Hematopoietic multipotent progenitor cell treated with erythropoietin and hydrocortisone succinate and interleukin-3 and kit ligand, for 8 days (in vitro differentiated cells): ENCODE measurements around the gene PHF21A.
A peak's percentile ranks its signal among the peaks of the same experiment; 100 is the strongest.
"Not testable (repeated sequence)": the region's sequence is repeated elsewhere in the genome, so short reads cannot be mapped to it uniquely, and the experiment has no call there.

Experiments
- DNase-seq: peaks from one replicate; pipeline ENCODE4 v3.0.0-alpha.2; 2015

PHF21A gene

DNA sequence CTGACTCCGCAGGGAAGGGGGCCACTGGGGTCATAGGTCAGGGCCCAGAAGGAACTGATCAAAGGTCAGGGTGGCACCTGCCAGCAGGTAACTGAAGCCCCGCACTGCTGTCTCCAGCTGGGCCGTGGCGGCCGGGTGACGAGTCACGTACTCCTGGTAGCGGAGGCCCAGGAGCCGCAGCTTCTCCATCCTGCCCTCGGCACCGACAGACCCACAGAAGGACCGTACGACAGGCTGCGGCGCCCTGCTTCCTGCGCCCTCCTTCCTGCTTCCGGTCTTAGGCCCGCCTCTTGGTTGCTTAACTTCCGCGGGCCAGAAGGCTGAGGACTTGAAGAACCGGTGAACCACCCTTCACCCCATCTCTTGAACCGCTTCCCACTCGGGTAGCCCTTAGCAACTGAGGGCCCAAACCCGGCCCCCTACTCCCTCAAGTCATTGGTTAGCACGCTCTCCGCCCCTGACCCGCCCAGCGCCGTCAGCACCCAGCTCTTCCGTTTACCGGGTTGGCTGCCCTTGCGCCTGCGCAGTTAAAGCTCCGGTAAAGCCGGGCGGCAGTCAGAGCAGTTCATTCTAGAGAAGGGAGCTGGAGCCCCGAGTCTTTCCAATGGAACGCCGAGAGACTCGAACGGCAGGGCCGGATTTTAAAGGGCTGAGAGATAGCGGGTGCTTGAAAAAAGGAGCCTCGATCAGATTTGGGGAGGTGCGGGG, 203.5 kb downstream of the PHF21A start, which contains the start of gene PEX16:
Gene PEX16, minus strand, starts transcription at position 255 of the 708 bp plus-strand sequence. Its CDS starts 66 bp downstream, at position 189.
- DNase-seq: peak; percentile 98

DNA sequence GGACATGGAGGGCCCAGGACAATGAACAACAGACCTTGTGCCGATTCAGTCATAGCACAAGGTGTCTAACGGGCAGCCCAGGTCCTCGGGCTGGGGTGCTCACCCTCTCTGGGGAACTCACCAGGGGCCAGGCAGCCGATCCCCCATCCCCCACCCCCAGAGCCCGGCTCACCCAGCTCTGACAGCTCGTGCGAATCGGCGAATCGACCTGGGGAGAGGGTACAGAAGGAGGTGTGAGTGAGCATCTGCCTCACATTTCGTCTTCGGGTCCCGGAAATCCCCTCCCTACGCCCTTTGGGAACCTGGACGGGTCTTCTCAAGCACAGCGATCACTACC, 204.0 kb downstream of the PHF21A start:
- DNase-seq: no peak

DNA sequence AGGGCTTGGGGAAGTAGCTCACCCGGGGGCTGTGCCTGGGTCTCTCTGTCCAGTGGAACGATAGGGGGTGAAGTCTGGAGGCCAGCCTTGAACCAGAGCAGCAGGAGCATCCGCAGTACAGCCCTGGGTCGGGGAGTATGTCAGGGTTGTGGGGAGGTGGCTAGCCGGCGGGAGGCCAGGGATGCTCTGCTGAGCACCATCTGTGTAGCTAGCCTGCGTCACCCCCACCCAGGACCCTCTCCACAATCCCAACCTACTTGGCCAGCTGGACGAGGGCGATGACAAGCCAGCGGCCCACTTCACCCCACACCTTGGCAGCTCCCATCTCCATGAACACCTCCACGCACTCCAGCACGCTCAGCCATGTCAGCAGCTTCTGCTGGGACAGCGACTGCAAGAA, 205.8 kb downstream of the PHF21A start:
- DNase-seq: no peak

DNA sequence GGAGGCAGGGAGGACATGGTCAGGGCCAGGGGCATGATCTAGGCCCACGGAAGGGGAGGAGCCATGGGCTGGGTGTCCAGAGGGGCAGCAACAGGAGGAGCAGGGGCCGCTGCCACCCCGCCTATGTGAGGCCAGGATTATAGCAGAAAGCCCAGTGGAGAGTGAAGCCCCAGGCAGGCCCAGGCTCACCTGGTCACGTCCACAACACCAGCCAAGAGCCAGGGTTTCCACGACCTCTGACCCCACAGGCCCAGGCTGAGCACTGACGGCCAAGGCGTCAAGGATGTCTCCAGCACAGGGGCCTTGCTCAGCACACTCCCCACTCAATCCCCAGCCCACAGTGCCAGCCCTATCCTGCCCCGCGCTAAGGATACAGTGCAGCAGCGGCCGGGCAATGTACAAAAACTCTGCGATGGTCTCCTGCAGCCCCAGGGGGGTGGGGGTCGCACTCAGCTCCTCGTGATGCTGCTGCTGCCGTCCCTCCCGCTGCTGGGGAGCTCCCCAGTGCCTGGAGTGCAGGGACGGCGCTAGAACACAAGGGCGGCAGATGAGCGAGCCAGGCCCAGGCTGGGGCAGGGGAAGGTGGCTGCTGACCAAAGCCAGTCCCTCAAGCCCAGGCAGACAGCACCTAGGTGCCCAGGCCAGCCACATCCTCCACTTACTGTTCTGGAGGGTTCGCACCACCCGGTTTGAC, 207.2 kb downstream of the PHF21A start:
- DNase-seq: no peak

DNA sequence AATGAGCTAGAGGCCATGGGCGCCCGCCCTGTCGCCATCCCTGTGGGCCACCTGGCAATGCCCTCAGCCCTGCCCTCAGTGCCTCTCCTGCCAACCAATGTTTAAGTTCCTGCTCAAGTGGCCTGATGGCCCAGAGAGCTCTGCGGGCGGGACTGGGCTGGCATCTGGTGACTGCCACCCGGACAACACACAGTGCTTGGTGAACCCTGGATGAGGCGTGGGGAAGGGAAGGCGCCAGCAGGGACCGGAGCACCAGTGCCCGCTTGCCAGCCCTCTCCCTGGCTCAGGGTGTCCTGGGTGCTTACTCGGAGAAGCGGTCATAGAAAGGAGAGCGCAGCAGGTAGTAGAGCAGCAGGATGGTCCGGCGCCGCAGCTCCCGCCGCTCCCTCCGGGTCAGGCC, 207.7 kb downstream of the PHF21A start:
- no peak for DNase-seq

DNA sequence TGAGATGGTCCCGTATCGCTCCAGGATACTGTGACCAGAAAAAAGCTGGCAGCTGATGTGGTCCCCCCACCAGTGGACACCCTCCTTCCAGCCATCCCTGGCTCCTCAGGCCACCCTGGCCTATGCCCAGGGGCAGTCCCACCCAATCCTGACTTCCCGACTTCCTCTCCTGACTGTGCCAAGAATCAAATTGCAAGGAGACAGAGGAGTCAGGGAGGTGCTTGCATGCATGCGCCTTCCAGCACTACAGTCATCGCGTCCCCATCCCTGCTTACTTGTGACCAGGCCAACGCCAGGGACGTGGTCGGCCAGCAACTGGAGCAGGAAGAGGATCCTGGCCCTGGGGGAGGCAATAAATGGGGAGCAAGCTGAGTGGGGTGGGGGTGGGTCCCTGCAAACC, 210.6 kb downstream of the PHF21A start:
- DNase-seq: no peak

DNA sequence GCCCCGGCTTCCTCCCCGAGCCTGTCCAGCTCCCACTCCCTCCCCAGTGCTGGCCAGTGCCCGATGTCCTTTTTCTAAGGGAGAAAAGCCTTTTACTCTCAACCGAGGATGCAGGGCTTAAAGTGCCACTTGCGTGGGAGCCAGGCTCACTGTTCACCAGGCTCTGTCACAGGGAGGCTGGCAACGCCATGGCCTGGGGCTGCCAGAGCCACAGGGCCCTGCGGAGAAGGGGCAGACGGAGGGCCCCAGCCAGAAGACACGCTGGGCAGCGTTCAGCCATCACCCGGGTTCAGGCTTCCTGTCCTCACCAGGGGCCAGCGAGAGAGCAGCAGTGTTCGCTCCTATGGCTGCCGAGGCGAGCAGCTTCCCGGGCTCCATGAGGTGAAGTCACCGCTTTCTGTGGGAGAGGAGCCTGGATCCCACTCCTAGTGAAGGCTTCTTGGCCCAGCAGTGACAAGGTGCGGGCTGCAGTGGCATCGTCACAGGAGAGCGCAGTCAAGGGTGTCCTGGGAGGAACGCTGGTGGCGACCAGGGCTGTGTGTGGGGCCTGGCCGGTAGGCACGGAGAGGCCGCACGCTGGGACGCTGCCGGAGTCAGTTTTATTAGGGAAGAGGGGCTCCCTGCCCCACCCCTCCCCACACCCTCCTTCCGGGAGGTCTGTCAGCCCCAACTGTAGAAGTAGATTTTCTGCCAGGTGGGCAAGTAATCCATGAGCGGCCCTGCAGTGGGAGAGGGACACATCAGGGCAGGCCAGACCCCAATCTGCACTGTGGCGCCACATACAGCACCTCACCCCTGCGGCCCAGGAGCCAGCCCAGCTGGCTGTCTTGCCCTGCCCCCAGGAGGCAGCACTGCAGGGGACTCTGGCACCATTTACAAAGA, 211.4 kb downstream of the PHF21A start:
- DNase-seq: no peak

DNA sequence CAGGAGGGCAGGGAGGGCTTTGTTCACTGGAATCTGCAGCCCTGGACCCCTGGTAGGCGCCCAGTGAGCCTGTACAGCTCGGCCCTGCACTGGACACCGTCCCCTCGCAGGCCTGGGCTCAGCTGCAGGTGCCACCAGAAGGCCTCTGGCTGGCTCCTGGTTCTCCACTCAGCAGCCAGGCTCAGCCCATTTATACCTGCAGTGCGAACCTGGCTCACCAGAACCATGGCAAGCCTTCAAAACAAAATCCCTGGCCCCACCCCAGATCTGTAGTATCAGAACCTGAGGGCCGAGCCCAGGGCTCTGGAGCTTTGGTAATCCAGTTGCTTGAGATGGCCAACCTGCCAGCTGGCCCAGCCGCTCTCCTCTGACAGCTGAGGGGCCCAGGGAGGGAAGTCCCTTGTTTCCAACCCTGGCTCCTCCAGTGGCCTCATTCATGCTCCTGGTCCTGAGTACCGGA, 213.3 kb downstream of the PHF21A start:
- no peak for DNase-seq

DNA sequence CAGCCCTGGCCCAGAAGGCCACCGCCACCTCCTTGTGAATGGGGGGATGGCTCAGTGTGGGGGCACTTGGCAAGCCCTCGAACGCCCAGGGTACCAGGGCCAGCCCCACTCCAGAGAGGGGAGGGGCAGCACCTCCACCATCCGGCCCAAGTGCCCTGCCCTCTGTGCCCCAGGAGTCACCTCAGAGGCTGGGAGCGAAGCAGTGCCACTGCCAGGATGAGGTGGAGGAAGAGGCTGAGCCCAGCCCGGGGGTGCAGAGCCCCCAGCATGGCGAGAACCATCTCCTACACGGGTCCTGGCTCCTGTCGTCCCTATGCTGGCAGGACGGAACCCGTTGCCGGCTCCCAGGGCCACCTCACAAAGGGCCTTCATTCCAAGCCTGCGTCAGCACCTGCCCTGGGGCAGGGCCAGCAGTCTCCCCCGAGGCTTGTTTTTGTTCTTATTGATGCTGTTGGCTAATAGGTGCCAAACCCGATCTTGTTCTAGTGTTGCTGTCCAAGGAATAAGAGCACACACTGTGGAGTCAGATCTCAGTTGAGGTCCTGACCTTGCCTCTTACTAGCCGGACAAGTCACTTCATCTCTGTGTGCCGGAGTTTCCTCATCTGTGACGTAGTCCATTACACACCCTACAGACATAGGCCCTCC, 214.2 kb downstream of the PHF21A start, which contains the start of gene FREY1:
Gene FREY1, minus strand, starts transcription at position 307 of the 647 bp plus-strand sequence. Its CDS starts 26 bp downstream, at position 281.
- DNase-seq: no peak

DNA sequence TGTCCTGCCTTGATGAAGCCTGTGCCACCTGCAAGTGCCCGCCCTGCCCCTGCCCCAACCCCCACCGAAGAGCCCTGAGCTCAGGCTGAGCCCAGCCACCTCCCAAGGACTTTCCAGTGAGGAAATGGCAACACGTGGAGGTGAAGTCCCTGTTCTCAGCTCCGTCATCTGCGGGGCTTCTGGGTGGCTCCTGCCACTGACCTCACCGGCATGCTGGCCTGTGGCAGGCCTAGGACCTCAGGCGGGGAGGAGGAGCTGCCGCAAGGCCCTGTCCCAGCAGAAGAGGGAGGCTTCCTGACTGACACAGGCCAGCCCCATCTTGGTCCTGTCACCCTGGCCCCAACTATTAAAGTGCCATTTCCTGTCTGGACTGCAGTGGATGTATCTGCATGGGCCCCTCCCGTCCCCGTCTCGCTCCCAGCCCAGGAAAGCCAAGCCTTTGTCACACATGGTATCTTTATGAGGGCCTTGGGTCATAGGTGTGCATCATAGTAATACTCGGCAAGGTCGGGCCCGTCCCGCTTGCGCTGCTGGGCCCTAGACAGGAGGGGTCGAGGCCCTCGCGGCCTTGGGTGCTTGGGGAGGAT, 215.1 kb downstream of the PHF21A start:
- DNase-seq: no peak

DNA sequence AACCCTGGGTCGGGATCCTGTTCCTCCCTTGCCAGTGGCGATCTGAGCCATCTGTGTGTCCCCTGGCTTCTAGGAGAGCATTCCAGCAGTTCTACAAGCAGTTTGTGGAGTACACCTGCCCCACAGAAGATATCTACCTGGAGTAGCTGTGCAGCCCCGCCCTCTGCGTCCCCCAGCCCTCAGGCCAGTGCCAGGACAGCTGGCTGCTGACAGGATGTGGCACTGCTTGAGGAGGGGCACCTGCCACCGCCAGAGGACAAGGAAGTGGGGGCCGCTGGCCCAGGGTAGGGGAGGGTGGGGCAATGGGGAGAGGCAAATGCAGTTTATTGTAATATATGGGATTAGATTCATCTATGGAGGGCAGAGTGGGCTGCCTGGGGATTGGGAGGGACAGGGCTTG, 215.7 kb downstream of the PHF21A start:
- DNase-seq: not testable (repeated sequence)

DNA sequence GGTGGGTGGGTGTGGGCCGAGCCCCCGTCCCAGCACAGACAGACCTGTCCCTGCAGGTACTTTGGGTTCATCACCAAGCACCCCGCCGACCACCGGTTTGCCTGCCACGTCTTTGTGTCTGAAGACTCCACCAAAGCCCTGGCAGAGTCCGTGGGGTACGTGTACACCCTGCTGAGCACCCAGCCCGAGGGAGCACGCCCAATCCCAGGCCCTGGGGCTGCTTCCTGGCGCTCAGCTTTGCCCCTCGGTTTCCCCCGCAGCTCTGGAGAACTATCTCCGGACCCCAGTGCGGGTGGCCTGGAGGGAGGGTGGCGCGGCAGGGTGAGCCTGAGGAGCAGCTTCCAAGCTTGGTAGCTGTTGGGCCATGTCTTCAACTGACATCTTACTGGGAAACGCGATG, 216.2 kb downstream of the PHF21A start:
- no peak for DNase-seq

DNA sequence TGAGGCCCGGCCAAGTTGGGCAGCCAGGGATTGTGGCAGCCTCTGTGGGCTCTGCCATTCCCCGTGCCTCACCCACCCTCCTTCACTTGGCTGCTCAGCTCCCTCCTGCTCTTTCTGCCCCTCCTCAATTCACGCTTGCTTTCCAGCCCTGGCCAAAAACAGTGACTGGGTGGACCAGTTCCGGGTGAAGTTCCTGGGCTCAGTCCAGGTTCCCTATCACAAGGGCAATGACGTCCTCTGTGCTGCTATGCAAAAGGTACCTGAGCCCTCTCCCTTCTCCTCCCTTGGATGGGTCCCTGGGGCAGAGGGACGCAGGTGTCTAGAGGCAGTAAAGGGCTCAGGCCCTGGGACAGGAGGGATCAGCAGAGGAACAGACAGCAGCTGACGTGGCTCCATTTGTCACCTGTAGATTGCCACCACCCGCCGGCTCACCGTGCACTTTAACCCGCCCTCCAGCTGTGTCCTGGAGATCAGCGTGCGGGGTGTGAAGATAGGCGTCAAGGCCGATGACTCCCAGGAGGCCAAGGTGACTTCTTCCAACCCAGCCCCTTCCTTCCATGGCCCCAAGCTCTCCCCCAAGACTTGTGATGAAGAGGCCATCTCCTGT, 216.8 kb downstream of the PHF21A start:
- DNase-seq: no peak

DNA sequence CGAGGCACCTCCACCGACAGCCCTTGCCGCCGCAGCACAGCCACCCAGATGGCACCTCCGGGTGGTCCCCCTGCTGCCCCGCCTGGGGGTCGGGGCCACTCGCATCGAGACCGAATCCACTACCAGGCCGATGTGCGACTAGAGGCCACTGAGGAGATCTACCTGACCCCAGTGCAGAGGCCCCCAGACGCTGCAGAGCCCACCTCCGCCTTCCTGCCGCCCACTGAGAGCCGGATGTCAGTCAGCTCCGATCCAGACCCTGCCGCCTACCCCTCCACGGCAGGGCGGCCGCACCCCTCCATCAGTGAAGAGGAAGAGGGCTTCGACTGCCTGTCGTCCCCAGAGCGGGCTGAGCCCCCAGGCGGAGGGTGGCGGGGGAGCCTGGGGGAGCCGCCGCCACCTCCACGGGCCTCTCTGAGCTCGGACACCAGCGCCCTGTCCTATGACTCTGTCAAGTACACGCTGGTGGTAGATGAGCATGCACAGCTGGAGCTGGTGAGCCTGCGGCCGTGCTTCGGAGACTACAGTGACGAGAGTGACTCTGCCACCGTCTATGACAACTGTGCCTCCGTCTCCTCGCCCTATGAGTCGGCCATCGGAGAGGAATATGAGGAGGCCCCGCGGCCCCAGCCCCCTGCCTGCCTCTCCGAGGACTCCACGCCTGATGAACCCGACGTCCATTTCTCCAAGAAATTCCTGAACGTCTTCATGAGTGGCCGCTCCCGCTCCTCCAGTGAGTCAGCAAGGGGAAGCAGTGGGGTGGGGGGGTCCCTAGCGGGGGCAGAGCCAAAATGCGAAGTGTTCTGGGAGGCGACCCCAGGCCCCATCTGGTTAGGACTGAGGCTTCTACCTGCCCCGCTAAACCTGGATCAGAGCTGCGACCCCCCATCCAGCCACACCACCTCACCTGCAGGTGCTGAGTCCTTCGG, 218.5 kb downstream of the PHF21A start:
- DNase-seq: no peak

DNA sequence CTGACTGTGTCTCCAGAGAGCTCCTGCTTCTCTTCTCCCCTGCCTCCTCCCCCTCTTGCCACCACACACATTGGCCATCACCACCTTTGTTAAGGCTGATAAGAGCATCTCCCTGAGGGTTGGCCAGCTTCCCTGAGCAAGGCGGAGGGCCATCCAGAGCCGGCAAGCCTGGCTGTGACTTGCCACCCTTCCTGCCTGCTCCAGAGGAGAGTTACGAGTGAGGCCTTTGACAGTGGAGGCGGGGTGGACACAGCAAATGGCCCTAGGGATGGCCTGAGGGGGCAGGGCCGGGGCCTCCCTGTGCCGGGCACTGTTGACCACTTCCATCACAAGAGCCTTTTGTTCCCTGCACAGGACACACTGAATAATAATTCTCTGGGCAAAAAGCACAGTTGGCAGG, 219.6 kb downstream of the PHF21A start:
- peak; percentile 67 for DNase-seq

DNA sequence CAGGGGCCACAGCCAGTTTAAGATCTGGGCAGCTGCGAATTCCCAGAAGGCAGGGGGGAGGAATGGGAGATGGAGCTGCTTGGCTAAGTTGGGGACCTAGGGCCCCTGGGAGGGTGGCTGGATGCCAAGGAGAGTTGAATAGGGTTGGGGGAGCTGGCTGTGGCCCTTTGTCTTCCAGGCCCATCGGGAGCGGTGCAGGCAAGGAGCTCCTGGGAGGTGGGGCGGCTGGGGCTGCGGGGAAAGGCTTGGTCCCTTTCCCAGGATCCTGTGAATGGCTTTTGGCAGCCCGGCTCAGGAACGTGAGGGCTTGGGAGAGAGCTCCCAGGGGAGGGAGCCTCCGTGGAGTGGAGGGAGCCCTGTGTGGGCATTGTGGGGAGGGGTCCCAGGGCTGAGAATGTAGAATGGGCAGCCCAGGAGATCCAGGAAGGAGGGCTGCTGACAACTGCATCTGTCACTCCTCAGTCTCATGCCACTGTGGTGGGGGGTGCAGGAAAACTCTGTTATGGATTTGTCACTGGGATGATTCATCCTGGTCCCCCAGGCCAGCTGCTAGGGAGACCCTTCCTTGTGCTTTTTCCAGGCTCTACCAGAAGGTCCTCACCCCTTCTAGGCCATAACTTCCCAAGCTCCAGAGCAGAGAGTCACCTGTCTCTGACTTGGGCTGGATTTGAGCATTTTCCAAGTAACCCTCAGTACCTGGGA, 220.2 kb downstream of the PHF21A start:
- no peak for DNase-seq

DNA sequence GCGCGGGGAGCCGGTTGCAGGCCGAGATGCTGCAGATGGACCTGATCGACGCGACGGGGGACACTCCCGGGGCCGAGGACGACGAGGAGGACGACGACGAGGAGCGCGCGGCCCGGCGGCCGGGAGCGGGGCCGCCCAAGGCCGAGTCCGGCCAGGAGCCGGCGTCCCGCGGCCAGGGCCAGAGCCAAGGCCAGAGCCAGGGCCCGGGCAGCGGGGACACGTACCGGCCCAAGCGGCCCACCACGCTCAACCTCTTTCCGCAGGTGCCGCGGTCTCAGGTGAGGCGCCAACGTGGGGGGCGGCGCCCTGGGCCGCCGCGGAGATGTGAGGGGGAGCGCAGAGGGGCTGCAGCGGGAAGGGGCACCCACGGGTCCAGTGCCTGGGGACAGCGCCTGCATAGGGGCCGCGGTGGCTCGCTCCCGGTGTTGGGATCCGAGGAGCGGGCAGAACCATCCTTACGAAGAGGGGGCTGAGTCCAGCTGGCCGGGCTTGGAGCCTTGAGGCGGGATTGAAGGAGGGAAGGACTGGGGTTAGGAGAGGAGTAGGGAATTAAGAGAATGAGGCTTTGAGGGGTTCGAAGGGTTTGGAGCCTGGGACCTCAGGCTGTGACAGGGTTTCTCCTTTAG, 221.0 kb downstream of the PHF21A start:
- DNase-seq: not testable (repeated sequence)

DNA sequence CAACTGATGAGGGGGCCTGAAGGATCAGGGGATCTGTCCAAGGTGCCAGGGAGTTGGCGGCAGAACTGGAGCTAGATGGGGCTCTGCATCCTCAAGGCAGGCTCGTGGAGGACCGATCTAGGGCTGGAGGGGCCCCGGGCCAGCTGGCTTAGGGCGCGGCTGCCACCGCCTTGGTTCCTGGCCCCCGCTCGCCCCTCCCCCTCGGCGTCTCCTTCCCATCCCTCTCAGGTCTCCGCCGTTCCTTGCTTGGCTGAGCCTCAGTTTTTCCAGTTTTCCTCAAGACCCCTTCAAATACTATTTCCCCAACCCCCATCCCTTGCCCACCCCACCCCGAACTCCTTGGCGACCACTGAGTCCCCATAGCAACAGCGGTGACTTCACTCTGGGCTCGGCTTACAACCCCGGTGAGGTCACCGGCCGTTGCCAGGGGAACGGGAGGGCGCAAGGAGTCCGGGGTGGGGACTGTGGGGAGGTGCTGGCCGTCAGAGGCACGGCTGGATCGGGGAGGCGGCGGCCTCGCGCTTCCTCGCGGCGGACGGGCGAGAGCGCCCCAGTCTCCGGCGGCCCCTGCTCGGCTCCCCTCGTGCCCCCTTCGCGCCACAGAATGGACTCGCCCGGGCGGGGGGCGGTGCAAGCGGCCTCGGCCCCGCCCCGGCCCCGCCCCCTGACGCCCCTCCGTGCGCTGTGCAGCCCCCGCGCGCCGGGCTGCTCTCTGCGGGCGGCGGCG, 221.6 kb downstream of the PHF21A start:
- DNase-seq: peak; percentile 53

DNA sequence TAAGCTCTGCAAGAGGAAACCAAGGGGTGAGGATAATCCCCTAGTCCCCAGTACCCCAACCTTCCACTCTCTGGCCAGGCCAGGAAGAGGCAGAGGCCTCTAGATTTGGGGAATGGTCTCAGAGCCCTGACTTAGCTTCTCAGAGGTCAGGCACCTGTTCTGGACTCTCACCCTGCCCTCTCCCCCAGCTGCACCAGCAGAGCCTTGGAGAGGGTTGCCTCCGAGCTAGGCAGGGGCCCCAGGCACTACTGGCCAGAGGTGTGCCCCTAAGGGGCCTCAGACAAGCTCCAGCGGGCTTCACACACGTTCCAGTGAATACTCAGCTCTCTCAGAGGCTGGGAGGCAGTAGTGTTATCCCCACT, 222.2 kb downstream of the PHF21A start:
- DNase-seq: no peak
